Ovary (tissue), 3 donors: ENCODE data around the gene RCSD1.

Experiments used
- CTCF ChIP-seq, 3 donors: fragments of 450-650 bp in 2 of 3; fragments of 200-600 bp in 1 of 3; IDR thresholded peaks; one replicate each; pipeline versions ENCODE4 v1.5.1 to v1.8.0; 2016 to 2022; ENCODE audit warnings: antibody characterized with exemption in 3 of 3, mild to moderate bottlenecking in 1 of 3
- POLR2A ChIP-seq: fragments of 450-650 bp; IDR thresholded peaks from one replicate; pipeline ENCODE4 v1.6.1; 2017; ENCODE audit warnings: antibody characterized with exemption, mild to moderate bottlenecking, moderate library complexity
- donor health status: DM: no; HTN: no; CAD: no.

- TF ChIP-seq CTCF (IDR thresholded peaks at IDR 0.05) (peak; percentile 70 to 83 (median 77)), POLR2A (no peak)
These were observed 85.3 kb downstream of the RCSD1 start for GRCh38 chr1:167715157-167715999.
